ENCODE data around the gene SLC5A12.

The SLC5A12 gene

GRCh38 chr11:26620282-26621045 lies 101.4 kb downstream of the SLC5A12 start:
- TF ChIP-seq, protein P1, sequence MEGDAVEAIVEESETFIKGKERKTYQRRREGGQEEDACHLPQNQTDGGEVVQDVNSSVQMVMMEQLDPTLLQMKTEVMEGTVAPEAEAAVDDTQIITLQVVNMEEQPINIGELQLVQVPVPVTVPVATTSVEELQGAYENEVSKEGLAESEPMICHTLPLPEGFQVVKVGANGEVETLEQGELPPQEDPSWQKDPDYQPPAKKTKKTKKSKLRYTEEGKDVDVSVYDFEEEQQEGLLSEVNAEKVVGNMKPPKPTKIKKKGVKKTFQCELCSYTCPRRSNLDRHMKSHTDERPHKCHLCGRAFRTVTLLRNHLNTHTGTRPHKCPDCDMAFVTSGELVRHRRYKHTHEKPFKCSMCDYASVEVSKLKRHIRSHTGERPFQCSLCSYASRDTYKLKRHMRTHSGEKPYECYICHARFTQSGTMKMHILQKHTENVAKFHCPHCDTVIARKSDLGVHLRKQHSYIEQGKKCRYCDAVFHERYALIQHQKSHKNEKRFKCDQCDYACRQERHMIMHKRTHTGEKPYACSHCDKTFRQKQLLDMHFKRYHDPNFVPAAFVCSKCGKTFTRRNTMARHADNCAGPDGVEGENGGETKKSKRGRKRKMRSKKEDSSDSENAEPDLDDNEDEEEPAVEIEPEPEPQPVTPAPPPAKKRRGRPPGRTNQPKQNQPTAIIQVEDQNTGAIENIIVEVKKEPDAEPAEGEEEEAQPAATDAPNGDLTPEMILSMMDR (IDR thresholded peaks at IDR 0.05; ENCODE audit: low read depth, low read length): no peak
- DNase-seq: no peak
- Histone ChIP-seq H3K9me3 (ENCODE audit: severe bottlenecking) (no peaks in the 10 kb centered on the region), H3K27me3 (ENCODE audit: insufficient read depth, low read depth, severe bottlenecking) (peaks cover 4% of the 10 kb centered on the region), H3K27ac (no peak overlapping the region), H3K36me3 (no peaks in the 10 kb centered on the region), H3K4me3 (ENCODE audit: low read depth, low read length) (no peak overlapping the region)

DNA sequence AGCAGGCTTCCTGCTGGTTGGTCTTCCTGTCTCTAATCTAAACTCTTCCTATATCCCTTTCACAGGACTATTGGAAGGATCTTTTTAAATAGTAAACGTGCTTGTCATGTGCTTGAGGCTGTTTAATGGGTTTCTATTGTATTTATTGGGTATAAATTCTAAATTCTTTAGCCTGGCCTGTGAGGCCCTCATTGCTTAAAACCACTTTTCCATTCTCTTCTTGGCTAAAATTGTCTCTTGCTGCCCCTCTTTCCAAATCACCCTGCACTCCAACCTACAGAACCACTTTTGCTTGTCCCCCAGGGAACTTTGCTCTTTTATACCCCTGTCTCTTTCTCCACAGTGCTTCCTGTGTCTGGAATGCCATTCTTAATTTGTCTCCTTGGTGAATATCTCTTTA lies 103.4 kb downstream of the SLC5A12 start:
- Histone ChIP-seq H3K4me3 (ENCODE audit: low read depth, low read length) (no peak overlapping the region), H3K9me3 (ENCODE audit: severe bottlenecking) (no peaks in the 10 kb centered on the region), H3K36me3 (no peaks in the 10 kb centered on the region), H3K27me3 (ENCODE audit: insufficient read depth, low read depth, severe bottlenecking) (no peaks in the 10 kb centered on the region), H3K27ac (no peak overlapping the region)
- no peak for DNase-seq
- TF ChIP-seq, protein P1 (IDR thresholded peaks at IDR 0.05; ENCODE audit: low read depth, low read length): no peak
